T-helper 17 cell (primary cell): ENCODE data around the gene NYNRIN. TPM values are rescaled to one million over a fixed set of nuclear protein-coding genes. Genes with fewer than 3 reads are reported as not detected.

ENCODE experiments used
- ATAC-seq: fragments of 150-1000 bp; cut with Tn5 transposase; 2 replicates; pipeline ENCODE4 v1.10.0; 2021; ENCODE audit warnings: mild to moderate bottlenecking, moderate library complexity
- DNase-seq, 3 donors: peaks; one replicate each; pipeline versions ENCODE4 v3.0.0 to v3.0.0-alpha.2; 2020 to 2021
- H3K9me3 ChIP-seq: one replicate; pipeline ENCODE4 v1.7.0; 2013; ENCODE audit warnings: low read length, mild to moderate bottlenecking; ENCODE audit not compliant: control insufficient read depth, poor library complexity, severe bottlenecking
- H3K27ac Mint-ChIP-seq: one replicate; pipeline ENCODE4 v1.8.0; 2022; ENCODE audit warnings: mild to moderate bottlenecking, moderate library complexity, mixed read lengths
- H3K27me3 Mint-ChIP-seq: one replicate; pipeline ENCODE4 v1.8.0; 2022; ENCODE audit warnings: mixed read lengths
- H3K36me3 Mint-ChIP-seq: one replicate; pipeline ENCODE4 v1.8.0; 2022; ENCODE audit warnings: low read depth, mixed read lengths
- H3K4me1 Mint-ChIP-seq: one replicate; pipeline ENCODE4 v1.8.0; 2022; ENCODE audit warnings: mild to moderate bottlenecking, mixed read lengths
- H3K4me3 Mint-ChIP-seq: one replicate; pipeline ENCODE4 v1.8.0; 2022; ENCODE audit warnings: mild to moderate bottlenecking, moderate library complexity, mixed read lengths
- total RNA-seq, 4 donors: library from RNA in 2 of 4; stranded (reverse) in 2 of 4; gene quantifications; one replicate each; pipeline ENCODE4 v1.2.3 and lab custom pipeline; 2022 to 2026

The NYNRIN gene
- total RNA-seq, 2 donors from 2014 or later = 0.22 TPM; not detected in 1

DNA sequence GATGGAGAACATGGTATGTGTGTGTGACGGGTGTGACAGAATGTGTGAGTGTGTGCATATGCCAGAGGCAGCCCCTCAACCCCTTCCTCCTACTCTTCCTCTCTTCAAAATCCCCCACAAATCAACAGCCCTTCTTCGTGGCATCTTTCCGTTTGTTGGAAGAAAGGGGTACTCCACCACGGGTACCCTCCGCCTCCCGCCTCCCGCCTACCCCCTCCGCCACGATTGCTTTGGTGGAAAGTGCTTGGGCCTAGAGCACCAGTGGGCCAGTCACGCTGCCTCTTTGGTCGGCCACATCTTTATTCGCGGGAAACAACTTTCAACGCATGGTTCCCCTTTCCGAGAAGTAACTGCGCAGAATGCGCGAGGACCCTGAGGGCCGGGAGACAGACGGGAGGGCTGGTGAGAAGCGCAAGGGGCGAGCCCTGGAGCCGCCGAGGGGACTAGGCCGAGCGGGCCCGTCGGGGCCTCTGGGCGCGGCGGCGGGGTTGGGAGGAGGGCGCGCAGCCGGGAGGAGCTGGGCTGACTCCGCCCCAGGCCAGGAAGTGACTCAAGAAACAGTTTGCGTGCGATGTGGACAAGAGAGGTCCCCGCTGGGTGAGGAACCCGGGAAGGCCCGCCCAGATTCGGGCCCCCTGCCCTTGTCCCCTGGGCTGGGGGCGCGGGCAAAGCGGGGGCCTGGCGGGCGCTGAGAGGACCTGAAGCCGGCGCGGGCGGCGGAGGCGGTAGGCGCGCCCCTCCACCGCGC lies 30.8 kb downstream of the NYNRIN start, which contains the start of the genes CBLN3 and KHNYN:
CBLN3 (minus strand) TSS at position 274 of the 748 bp plus-strand sequence. CDS start 614 bp downstream, outside the sequence.
KHNYN (plus strand) TSS at position 560 of the 748 bp plus-strand sequence. CDS start 777 bp downstream, outside the sequence.
- peak; percentile 86 for ATAC-seq
- H3K9me3 ChIP-seq = no peaks in the 10 kb centered on the region
- peaks cover 3% of the 10 kb centered on the region for H3K36me3 Mint-ChIP-seq
- peak within 1 kb of the TSS; percentile 96 for H3K27ac Mint-ChIP-seq
- peaks cover 41% of the 10 kb centered on the region for H3K4me1 Mint-ChIP-seq
- H3K27me3 Mint-ChIP-seq = no peaks in the 10 kb centered on the region
- H3K4me3 Mint-ChIP-seq = peak within 1 kb of the TSS; percentile 93
- peak; percentile 80 to 83 (median 82) for DNase-seq

GRCh38 chr14:24430143-24430681 lies 31.4 kb downstream of the NYNRIN start:
- H3K27me3 Mint-ChIP-seq = no peaks in the 10 kb centered on the region
- H3K4me3 Mint-ChIP-seq = peak overlapping the region; percentile 93
- H3K27ac Mint-ChIP-seq = peak overlapping the region; percentile 96
- DNase-seq = no peak
- H3K9me3 ChIP-seq = no peaks in the 10 kb centered on the region
- peak; percentile 50 for ATAC-seq
- H3K4me1 Mint-ChIP-seq = peaks cover 42% of the 10 kb centered on the region
- peaks cover 3% of the 10 kb centered on the region for H3K36me3 Mint-ChIP-seq

DNA sequence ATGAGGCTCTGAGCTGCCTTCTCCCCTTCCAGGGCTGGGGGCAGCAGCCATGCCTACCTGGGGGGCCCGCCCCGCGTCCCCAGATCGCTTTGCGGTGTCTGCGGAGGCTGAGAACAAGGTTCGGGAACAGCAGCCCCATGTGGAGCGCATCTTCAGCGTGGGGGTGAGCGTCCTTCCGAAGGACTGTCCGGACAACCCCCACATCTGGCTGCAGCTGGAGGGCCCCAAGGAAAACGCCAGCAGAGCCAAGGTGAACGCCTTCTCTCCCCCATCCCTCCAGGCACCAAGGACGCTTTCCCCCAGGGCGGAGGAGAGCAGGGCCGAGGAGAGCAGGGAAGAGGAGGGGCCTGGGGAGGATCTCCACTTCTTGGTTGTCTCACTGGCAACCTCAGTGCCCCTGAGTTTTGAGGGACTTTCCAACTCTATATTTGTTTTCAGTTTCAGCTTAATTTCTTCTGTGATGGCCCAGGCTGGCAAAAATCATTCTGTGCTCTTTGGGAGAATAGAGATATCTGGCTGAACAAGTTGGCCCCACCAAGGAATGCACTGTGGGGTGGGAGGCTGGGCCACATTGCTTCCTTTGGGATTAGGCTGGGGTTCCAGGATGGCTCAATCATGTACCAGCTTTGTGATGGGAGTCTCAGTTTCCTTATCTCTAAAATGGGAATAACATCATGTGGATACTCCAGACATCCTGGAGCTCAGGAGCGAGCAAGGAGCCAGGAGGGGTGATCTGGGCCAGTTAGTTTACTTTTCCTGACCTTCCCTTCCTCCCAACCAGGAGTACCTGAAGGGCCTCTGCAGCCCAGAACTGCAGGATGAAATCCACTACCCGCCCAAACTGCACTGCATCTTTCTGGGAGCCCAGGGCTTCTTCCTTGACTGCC lies 32.1 kb downstream of the NYNRIN start:
- Mint-ChIP-seq H3K36me3 (peaks cover 3% of the 10 kb centered on the region), H3K4me1 (peaks cover 41% of the 10 kb centered on the region), H3K4me3 (peak overlapping the region; percentile 93), H3K27me3 (no peaks in the 10 kb centered on the region), H3K27ac (peak overlapping the region; percentile 96)
- DNase-seq = peak; percentile 42 to 59 (median 55)
- ATAC-seq = peak; percentile 63
- no peaks in the 10 kb centered on the region for H3K9me3 ChIP-seq

DNA sequence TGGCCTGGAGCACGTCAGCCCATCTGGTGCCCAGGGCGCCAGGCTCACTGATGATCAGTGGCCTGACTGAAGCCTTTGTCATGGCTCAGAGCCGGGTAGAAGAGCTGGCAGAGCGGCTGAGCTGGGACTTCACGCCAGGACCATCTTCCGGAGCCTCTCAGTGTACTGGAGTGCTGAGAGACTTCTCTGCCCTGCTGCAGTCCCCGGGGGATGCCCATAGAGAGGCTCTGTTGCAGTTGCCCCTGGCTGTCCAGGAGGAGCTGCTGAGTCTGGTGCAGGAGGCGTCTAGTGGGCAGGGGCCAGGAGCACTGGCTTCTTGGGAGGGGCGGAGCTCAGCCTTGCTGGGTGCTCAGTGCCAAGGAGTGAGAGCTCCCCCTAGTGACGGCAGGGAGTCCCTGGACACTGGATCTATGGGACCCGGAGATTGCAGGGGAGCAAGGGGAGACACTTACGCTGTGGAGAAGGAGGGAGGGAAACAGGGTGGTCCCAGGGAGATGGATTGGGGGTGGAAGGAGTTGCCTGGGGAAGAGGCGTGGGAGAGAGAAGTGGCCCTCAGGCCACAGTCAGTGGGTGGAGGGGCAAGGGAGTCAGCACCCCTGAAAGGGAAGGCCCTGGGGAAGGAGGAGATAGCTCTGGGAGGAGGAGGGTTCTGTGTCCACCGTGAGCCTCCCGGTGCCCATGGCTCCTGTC lies 32.9 kb downstream of the NYNRIN start:
- peak; percentile 72 to 87 (median 75) for DNase-seq
- peak overlapping the region; percentile 93 for H3K4me3 Mint-ChIP-seq
- no peaks in the 10 kb centered on the region for H3K27me3 Mint-ChIP-seq
- no peaks in the 10 kb centered on the region for H3K9me3 ChIP-seq
- H3K4me1 Mint-ChIP-seq = peaks cover 39% of the 10 kb centered on the region
- peaks cover 3% of the 10 kb centered on the region for H3K36me3 Mint-ChIP-seq
- ATAC-seq = peak; percentile 60
- peak overlapping the region; percentile 96 for H3K27ac Mint-ChIP-seq

- H3K27ac Mint-ChIP-seq = peak overlapping the region; percentile 96
- ATAC-seq (no peak), DNase-seq (no peak)
- H3K4me3 Mint-ChIP-seq = peak overlapping the region; percentile 55
- H3K27me3 Mint-ChIP-seq = no peaks in the 10 kb centered on the region
- no peaks in the 10 kb centered on the region for H3K9me3 ChIP-seq
- H3K4me1 Mint-ChIP-seq = peaks cover 41% of the 10 kb centered on the region
- peaks cover 3% of the 10 kb centered on the region for H3K36me3 Mint-ChIP-seq
Measured at GRCh38 chr14:24432259-24433131, 33.7 kb downstream of the NYNRIN start.

- peaks cover 3% of the 10 kb centered on the region for H3K36me3 Mint-ChIP-seq
Measured at GRCh38 chr14:24434036-24434435, 35.2 kb downstream of the NYNRIN start.

DNA sequence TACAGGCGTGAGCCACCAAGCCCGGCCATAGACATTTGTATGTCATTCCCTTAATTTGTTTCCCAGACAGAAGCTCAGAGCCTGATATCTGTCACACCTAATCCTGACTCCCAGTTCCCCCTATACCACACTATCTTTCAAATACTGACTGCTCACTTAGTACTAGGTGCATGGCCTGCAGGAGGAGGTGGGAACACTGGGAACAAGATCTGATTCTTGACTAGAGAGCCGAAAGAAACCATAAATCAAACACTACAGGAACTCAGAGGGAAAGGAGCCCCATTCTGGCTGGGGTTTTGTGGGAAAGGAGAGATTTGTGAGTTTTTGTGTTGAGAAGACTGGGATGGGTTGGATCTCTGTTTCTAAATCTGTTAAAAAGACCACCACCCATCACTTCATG lies 35.9 kb downstream of the NYNRIN start:
- H3K9me3 ChIP-seq = no peaks in the 10 kb centered on the region
- Mint-ChIP-seq H3K4me3 (no peak overlapping the region), H3K36me3 (peaks cover 3% of the 10 kb centered on the region), H3K27ac (peak overlapping the region; percentile 90), H3K27me3 (no peaks in the 10 kb centered on the region), H3K4me1 (peaks cover 34% of the 10 kb centered on the region)
- no peak for DNase-seq
- ATAC-seq = no peak

More at GRCh38 chr14:24434036-24434435, 35.2 kb downstream of the NYNRIN start:
- Mint-ChIP-seq H3K27me3 (no peaks in the 10 kb centered on the region), H3K27ac (no peak overlapping the region), H3K4me3 (no peak overlapping the region), H3K4me1 (peaks cover 40% of the 10 kb centered on the region)
- no peaks in the 10 kb centered on the region for H3K9me3 ChIP-seq
- no peak for ATAC-seq
- no peak for DNase-seq

DNA sequence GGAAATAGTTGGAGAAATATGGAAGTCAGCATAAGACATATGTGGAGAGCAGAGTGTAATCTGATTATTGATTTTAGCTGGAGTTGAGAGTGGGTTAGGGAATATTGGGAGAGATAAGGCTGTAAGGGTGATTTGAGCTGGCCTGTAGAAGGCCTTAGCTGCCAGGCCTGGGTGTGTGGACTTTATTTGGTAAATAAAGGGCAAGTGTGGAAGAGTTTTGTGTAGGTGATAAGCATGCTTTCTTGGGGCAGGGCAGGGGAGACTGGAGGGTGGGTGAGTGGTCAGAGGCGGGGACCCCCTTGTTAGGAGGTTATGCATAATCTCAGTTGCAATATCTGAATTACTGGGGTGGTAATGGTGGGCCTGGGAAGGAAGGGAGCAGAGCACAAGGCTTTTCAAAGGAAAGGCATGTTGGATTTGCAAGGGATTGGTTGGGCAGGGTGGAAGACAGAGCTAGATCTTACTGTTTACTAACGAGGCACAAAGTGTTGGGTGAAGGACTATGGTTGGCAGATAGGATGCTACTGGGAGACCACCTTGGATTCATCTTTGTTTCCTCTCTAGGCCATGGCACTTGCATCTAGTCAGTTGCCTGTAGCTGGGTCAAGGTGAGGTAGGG lies 36.5 kb downstream of the NYNRIN start:
- ATAC-seq (no peak), DNase-seq (no peak)
- peak overlapping the region; percentile 90 for H3K27ac Mint-ChIP-seq
- H3K27me3 Mint-ChIP-seq = no peaks in the 10 kb centered on the region
- peaks cover 34% of the 10 kb centered on the region for H3K4me1 Mint-ChIP-seq
- H3K9me3 ChIP-seq = no peaks in the 10 kb centered on the region
- H3K36me3 Mint-ChIP-seq = peaks cover 3% of the 10 kb centered on the region
- peak overlapping the region; percentile 75 for H3K4me3 Mint-ChIP-seq

- peak overlapping the region; percentile 50 for H3K4me3 Mint-ChIP-seq
- DNase-seq (no peak), ATAC-seq (no peak)
- no peaks in the 10 kb centered on the region for H3K9me3 ChIP-seq
- peak overlapping the region; percentile 90 for H3K27ac Mint-ChIP-seq
- H3K36me3 Mint-ChIP-seq = peaks cover 3% of the 10 kb centered on the region
- peaks cover 37% of the 10 kb centered on the region for H3K4me1 Mint-ChIP-seq
- no peaks in the 10 kb centered on the region for H3K27me3 Mint-ChIP-seq
Measured at GRCh38 chr14:24435998-24436354, 37.2 kb downstream of the NYNRIN start.

DNA sequence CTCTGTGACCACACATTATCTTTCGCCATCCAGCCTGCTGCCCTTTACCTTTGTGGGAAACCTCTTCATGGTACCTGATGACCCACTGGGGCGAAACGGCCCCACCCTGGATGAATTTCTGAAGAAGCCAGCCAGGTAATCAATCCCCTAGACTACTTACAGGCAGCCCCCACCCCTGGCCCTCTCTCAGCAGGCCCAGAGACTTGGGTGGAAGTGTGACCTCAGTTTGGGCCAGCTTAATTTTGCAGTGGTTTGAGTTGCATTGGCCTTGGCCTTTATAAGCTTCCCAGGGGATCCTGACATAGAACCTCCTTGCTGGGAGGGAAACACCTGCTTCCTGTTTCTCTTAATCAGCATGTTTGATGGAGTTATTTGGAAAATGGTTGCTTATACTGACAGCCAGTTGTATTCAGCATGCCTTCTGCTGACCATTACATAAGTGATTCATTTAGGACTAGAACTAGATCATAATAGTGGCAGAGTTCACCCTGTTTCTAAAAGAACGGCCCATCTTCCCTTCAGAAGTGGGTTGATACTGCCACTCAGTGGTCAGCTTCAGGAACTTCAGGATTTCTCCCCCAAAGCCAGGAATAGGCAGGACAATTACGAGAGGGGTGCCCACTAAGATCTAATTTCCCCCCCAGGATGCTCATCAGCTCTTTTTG lies 37.7 kb downstream of the NYNRIN start:
- H3K36me3 Mint-ChIP-seq = peaks cover 3% of the 10 kb centered on the region
- no peaks in the 10 kb centered on the region for H3K9me3 ChIP-seq
- H3K27me3 Mint-ChIP-seq = no peaks in the 10 kb centered on the region
- peak; percentile 56 for ATAC-seq
- DNase-seq = no peak
- H3K27ac Mint-ChIP-seq = peak overlapping the region; percentile 90
- peak overlapping the region; percentile 45 for H3K4me3 Mint-ChIP-seq
- H3K4me1 Mint-ChIP-seq = peaks cover 38% of the 10 kb centered on the region

GRCh38 chr14:24437020-24437735 lies 38.4 kb downstream of the NYNRIN start:
- no peak for DNase-seq
- H3K4me1 Mint-ChIP-seq = peaks cover 37% of the 10 kb centered on the region
- no peak for ATAC-seq

More at GRCh38 chr14:24437020-24437735, 38.4 kb downstream of the NYNRIN start:
- Mint-ChIP-seq H3K36me3 (no peaks in the 10 kb centered on the region), H3K27me3 (no peaks in the 10 kb centered on the region), H3K4me3 (peak overlapping the region; percentile 45), H3K27ac (peak overlapping the region; percentile 90)
- no peaks in the 10 kb centered on the region for H3K9me3 ChIP-seq
